ENCODE data around the gene CASQ1. TPM values are rescaled to one million over a fixed set of nuclear protein-coding genes. Genes with fewer than 3 reads are reported as not detected.

Gene CASQ1
- total RNA-seq, 2 donors from 2014 or later, result 0.29 to 0.77 TPM

GRCh38 chr1:160236806-160237205 lies 46.4 kb downstream of the CASQ1 start:
- 90 to 98% methylated on average over 2 to 5 of the region's 5 CpGs for WGBS, 2 experiments (ENCODE audit: insufficient coverage in 1 of 2, insufficient read length in 1 of 2)
- peaks cover 9% of the 10 kb centered on the region for H3K4me1 Mint-ChIP-seq
- H3K27me3 ChIP-seq (ENCODE audit: control insufficient read depth, insufficient read depth, low read length, poor library complexity, severe bottlenecking), result no peaks in the 10 kb centered on the region
- H3K27me3 Mint-ChIP-seq (ENCODE audit: insufficient read depth), result no peaks in the 10 kb centered on the region
- no peaks in the 10 kb centered on the region for H3K4me1 ChIP-seq (ENCODE audit: control insufficient read depth, insufficient read depth, low read length)
- no peak overlapping the region for H3K4me3 ChIP-seq (ENCODE audit: low read length)
- H3K36me3 ChIP-seq (ENCODE audit: control insufficient read depth, insufficient read depth, low read length), result peaks cover 86% of the 10 kb centered on the region
- no peak for DNase-seq
- TF ChIP-seq CTCF (conservative IDR thresholded peaks at IDR 0.05), result no peak
- H3K9me3 ChIP-seq (ENCODE audit: control insufficient read depth, low read length), result no peaks in the 10 kb centered on the region
- no peak overlapping the region for H3K4me3 Mint-ChIP-seq
- H3K27ac Mint-ChIP-seq, result no peak overlapping the region
- H3K9me3 Mint-ChIP-seq, result no peaks in the 10 kb centered on the region
- H3K27ac ChIP-seq (ENCODE audit: low read depth, low read length), result no peak overlapping the region
- peaks cover 74% of the 10 kb centered on the region for H3K36me3 Mint-ChIP-seq (ENCODE audit: low read depth)
- no peak overlapping the region for H3K9ac ChIP-seq (ENCODE audit: extremely low read depth, low read length, poor library complexity, severe bottlenecking)

GRCh38 chr1:160237558-160237957 lies 47.2 kb downstream of the CASQ1 start:
- Mint-ChIP-seq H3K4me1 (peaks cover 9% of the 10 kb centered on the region), H3K4me3 (no peak overlapping the region), H3K27me3 (ENCODE audit: insufficient read depth) (no peaks in the 10 kb centered on the region), H3K36me3 (ENCODE audit: low read depth) (peaks cover 76% of the 10 kb centered on the region), H3K27ac (no peak overlapping the region), H3K9me3 (no peaks in the 10 kb centered on the region)
- DNase-seq, result no peak
- no peak overlapping the region for H3K9ac ChIP-seq (ENCODE audit: extremely low read depth, low read length, poor library complexity, severe bottlenecking)
- H3K4me3 ChIP-seq (ENCODE audit: low read length), result no peak overlapping the region
- no peak for TF ChIP-seq CTCF (conservative IDR thresholded peaks at IDR 0.05)
- H3K4me1 ChIP-seq (ENCODE audit: control insufficient read depth, insufficient read depth, low read length), result no peaks in the 10 kb centered on the region
- WGBS, 2 experiments (ENCODE audit: insufficient coverage in 1 of 2, insufficient read length in 1 of 2), result 97 to 100% methylated on average over 1 to 2 of the region's 2 CpGs
- H3K27ac ChIP-seq (ENCODE audit: low read depth, low read length), result no peak overlapping the region
- no peaks in the 10 kb centered on the region for H3K27me3 ChIP-seq (ENCODE audit: control insufficient read depth, insufficient read depth, low read length, poor library complexity, severe bottlenecking)
- H3K9me3 ChIP-seq (ENCODE audit: control insufficient read depth, low read length), result no peaks in the 10 kb centered on the region
- peaks cover 86% of the 10 kb centered on the region for H3K36me3 ChIP-seq (ENCODE audit: control insufficient read depth, insufficient read depth, low read length)

- Mint-ChIP-seq H3K36me3 (ENCODE audit: low read depth) (peaks cover 75% of the 10 kb centered on the region), H3K27ac (no peak overlapping the region), H3K27me3 (ENCODE audit: insufficient read depth) (no peaks in the 10 kb centered on the region), H3K4me3 (no peak overlapping the region), H3K9me3 (no peaks in the 10 kb centered on the region), H3K4me1 (peaks cover 9% of the 10 kb centered on the region)
- Histone ChIP-seq H3K9me3 (ENCODE audit: control insufficient read depth, low read length) (no peaks in the 10 kb centered on the region), H3K4me3 (ENCODE audit: low read length) (no peak overlapping the region), H3K36me3 (ENCODE audit: control insufficient read depth, insufficient read depth, low read length) (peaks cover 86% of the 10 kb centered on the region), H3K27ac (ENCODE audit: low read depth, low read length) (no peak overlapping the region), H3K27me3 (ENCODE audit: control insufficient read depth, insufficient read depth, low read length, poor library complexity, severe bottlenecking) (no peaks in the 10 kb centered on the region), H3K4me1 (ENCODE audit: control insufficient read depth, insufficient read depth, low read length) (no peaks in the 10 kb centered on the region), H3K9ac (ENCODE audit: extremely low read depth, low read length, poor library complexity, severe bottlenecking) (no peak overlapping the region)
- TF ChIP-seq CTCF (conservative IDR thresholded peaks at IDR 0.05), result no peak
- no peak for DNase-seq
- WGBS, 2 experiments (ENCODE audit: insufficient coverage in 1 of 2, insufficient read length in 1 of 2), result 89 to 94% methylated on average over 2 to 5 of the region's 5 CpGs
Measured at GRCh38 chr1:160238408-160238807, 48.0 kb downstream of the CASQ1 start.

All from endodermal cell (in vitro differentiated cells).